Right cardiac atrium (tissue), 5 donors: ENCODE results near the gene HK1. TPM values are rescaled to one million over a fixed set of nuclear protein-coding genes. Genes with fewer than 3 reads are reported as not detected.
"Not testable (repeated sequence)": the region's sequence is repeated elsewhere in the genome, so short reads cannot be mapped to it uniquely, and the experiment has no call there.

Experiments used
- ATAC-seq, 2 donors: fragments of 200-7000 bp; cut with Tn5 transposase; one replicate each; pipeline versions ENCODE4 v1.8.0 to v1.9.1; 2020; ENCODE audit warnings: moderate library complexity in 2 of 2, mild to moderate bottlenecking in 1 of 2
- DNase-seq, 3 donors: peaks; one replicate each; pipeline ENCODE4 v3.0.0-alpha.2; 2020
- H3K27ac ChIP-seq: one replicate; pipeline ENCODE4 v1.5.1; 2013; ENCODE audit warnings: mild to moderate bottlenecking, low read length, control low read depth, moderate library complexity
- H3K27me3 ChIP-seq: one replicate; pipeline ENCODE4 v1.6.1; 2013; ENCODE audit not compliant: control insufficient read depth, insufficient read depth
- H3K4me1 ChIP-seq: one replicate; pipeline ENCODE4 v1.6.1; 2013; ENCODE audit warnings: low read length; ENCODE audit not compliant: control insufficient read depth, insufficient read depth
- H3K4me3 ChIP-seq: one replicate; pipeline ENCODE4 v1.5.1; 2013; ENCODE audit warnings: low read length, control low read depth
- H3K9me3 ChIP-seq: one replicate; pipeline ENCODE4 v1.6.1; 2013; ENCODE audit warnings: low read length; ENCODE audit not compliant: control insufficient read depth
- WGBS: extraction: QIAGEN DNeasy Blood & Tissue Kit; methylation state at CpG from one replicate; pipeline ENCODE4 v1.1.7; 2013; 5-methylcytosine and 5-hydroxymethylcytosine counted together
- intact Hi-C, 4 donors: fragments of 100-400 bp; cut with DNase I; formaldehyde crosslinking; loops; one replicate each; pipeline versions ENCODE4 v1.11.0 to v1.14.0; 2022 to 2023
- polyA plus RNA-seq: library from polyadenylated mRNA; stranded (reverse); fragments of 200-250 nt; gene quantifications from one replicate; pipeline ENCODE4 v1.2.3, GENCODE V29; 2013
- total RNA-seq, 4 donors: library from RNA; stranded (reverse); fragmentation: NEBNext Ultra II Directional; extraction: Animal tissue kit (Norgen Biotek cat#: 25700); gene quantifications; one replicate each; pipeline ENCODE4 v1.2.1, GENCODE V29; 2021
- donor health status: healthy with polysubstance abuse.
- donor health status: DM: no; HTN: yes; CAD: no.
- donor health status: DM: no; HTN: no; CAD: no.
- donor health status: DM: no; HTN: yes; CAD: no; lungs with severe emphysema.
- donor health status: DM: yes; HTN: yes; CAD: no.

Gene HK1
- total and polyA plus RNA-seq, 5 donors: 165 to 313 (median 278) TPM

DNA sequence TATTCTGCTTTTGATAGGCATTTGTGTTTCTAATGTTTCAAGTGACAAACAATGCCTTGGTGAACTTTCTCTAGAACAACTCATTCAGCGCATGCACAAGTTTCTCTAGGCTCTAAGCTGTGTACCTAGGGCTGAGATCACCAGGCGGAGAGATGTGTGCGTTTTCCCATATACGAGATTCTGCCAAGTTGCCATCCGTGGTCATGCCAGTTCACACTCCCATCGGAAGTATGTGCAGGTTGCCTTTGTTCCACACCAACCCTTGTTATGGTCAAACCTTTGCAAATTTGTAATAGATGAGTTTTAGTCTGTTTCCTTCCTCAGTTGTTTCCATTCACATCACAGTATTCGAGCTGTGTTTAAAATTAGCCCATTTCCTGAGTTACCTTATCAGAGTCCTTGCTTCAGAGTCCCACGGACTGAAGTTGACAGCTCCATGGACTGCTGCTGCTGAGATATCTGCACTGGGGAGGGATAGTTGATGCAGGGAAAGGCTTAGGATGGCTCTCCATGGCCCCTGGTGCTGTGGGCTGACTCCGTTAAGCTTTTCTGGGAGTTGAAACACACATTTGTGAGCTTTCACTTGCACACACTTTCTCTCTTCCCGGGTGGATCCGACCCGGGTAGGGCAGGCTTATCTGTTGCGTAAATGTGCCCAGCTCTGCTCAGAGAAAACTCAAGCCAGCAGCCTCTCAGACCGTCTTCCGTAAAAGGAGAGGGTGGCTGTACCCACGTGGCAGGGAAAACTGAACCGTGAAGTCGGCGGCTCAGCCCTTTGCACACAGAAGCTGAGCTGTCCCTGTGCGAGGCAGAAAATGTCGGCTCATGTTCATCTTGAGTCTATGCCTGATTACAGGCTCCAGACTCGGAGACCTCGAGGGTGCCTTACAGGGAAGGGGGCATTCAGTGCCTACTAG, 49.4 kb downstream of the HK1 start:
- intact Hi-C loops: loop anchor here in 2 of 4 donors (10.0 kb wide), 1 partner anchor 47 kb away; no protein-coding TSS in a partner anchor
- peaks cover 20% of the 10 kb centered on the region for H3K4me1 ChIP-seq
- ATAC-seq: peak; percentile 90 to 91
- H3K9me3 ChIP-seq: no peaks in the 10 kb centered on the region
- no peaks in the 10 kb centered on the region for H3K27me3 ChIP-seq
- 16% methylated on average over 23 of the region's 23 CpGs for WGBS
- peak overlapping the region; percentile 28 for H3K4me3 ChIP-seq
- DNase-seq: peak; percentile 79 to 88 (median 86)
- H3K27ac ChIP-seq: peak overlapping the region; percentile 97

- DNase-seq: no peak
- WGBS: 34% methylated on average over 8 of the region's 8 CpGs
- H3K4me3 ChIP-seq: peak overlapping the region; percentile 3
- H3K27ac ChIP-seq: peak overlapping the region; percentile 97
- ATAC-seq: peak; percentile 15 to 28
- intact Hi-C loops: loop anchor here in 2 of 4 donors (10.0 kb wide), 1 partner anchor 46 kb away; no protein-coding TSS in a partner anchor
- H3K9me3 ChIP-seq: no peaks in the 10 kb centered on the region
- no peaks in the 10 kb centered on the region for H3K27me3 ChIP-seq
- peaks cover 26% of the 10 kb centered on the region for H3K4me1 ChIP-seq
Measured at GRCh38 chr10:69328380-69328735, 50.1 kb downstream of the HK1 start.

DNA sequence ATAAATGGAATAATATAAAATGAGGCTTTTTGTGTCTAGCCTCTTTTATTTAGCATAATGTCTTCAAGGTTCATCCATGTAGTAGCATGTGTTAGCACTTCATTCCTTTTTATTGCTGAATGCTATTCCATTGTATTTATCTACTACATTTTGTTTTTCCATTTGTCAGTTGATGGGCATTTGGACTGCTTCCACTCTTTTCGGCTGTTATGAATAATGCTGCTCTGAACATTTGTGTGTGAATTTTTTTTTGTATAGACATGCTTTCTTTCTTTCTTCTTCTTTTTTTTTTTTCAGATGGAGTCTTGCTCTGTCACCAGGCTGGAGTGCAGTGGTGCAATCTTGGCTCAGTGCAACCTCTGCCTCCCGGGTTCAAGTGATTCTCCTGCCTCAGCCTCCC, 50.6 kb downstream of the HK1 start:
- H3K9me3 ChIP-seq, DNase-seq, H3K27me3 ChIP-seq, ATAC-seq, H3K4me3 ChIP-seq, H3K27ac ChIP-seq: not testable (repeated sequence)
- WGBS: 35% methylated on average over 2 of the region's 2 CpGs
- H3K4me1 ChIP-seq: peaks cover 27% of the 10 kb centered on the region
- intact Hi-C loops: loop anchor here in 2 of 4 donors (10.0 kb wide), 1 partner anchor 46 kb away; no protein-coding TSS in a partner anchor

DNA sequence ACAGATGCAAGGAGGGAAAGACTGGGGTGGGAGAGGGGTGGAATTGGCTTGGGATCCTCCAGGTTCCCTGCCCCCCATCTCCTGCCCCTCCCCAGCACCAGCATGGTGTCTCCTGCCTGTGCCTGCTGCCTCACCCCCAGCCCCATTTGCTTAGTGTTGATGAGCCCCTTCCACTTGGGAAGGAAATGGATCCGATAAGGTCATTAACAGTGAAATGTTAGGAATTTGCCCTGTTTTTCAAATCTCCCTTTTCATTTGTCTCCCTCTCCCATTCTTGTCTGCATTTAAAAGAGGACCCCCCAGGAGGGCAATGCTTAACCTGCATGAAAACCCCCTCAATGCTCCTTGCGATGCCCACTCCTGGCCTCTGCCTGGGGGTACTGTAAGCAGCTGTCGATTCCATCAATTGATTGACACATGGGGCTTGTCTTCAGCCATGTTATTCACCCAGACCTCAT, 51.5 kb downstream of the HK1 start:
- DNase-seq: no peak
- Histone ChIP-seq H3K4me3 (no peak overlapping the region), H3K27me3 (no peaks in the 10 kb centered on the region), H3K4me1 (peaks cover 34% of the 10 kb centered on the region), H3K27ac (peak overlapping the region; percentile 9), H3K9me3 (no peaks in the 10 kb centered on the region)
- intact Hi-C loops: loop anchor here in 3 of 4 donors (5.0 to 10.0 kb wide), 2 partner anchors 45 to 48 kb away; no protein-coding TSS in a partner anchor
- no peak for ATAC-seq
- 79% methylated on average over 3 of the region's 3 CpGs for WGBS

DNA sequence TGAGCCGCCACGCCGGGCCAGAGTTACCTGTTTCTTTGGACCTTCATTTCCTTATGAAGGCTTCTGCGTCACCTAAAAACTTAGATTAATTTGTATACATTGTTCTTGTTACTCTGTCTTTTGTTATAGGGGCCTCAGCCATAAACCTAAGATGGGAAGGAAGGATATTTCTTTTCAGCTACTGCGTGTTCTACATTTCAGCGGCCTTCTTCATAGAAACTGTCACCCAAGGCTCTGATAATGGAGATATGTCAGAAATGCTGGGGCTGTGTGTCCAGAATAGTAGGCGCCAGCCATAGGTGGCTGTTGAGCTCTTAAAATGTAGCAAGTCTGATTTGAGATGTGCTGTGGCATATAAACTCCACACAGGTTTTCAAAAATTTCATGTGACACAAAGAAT, 52.9 kb downstream of the HK1 start:
- intact Hi-C loops: loop anchor here in 1 of 4 donors (5.0 kb wide), 1 partner anchor 46 kb away; no protein-coding TSS in a partner anchor
- 84% methylated on average over 7 of the region's 7 CpGs for WGBS
- no peak overlapping the region for H3K27ac ChIP-seq
- no peaks in the 10 kb centered on the region for H3K27me3 ChIP-seq
- ATAC-seq: no peak
- H3K4me1 ChIP-seq: peaks cover 44% of the 10 kb centered on the region
- no peaks in the 10 kb centered on the region for H3K9me3 ChIP-seq
- no peak overlapping the region for H3K4me3 ChIP-seq
- DNase-seq: no peak

GRCh38 chr10:69332278-69333010, 54.1 kb downstream of the HK1 start:
- intact Hi-C loops: loop anchor here in 1 of 4 donors (5.0 kb wide), 1 partner anchor 45 kb away; no protein-coding TSS in a partner anchor
- DNase-seq: no peak
- 86% methylated on average over 9 of the region's 9 CpGs for WGBS
- no peak for ATAC-seq
- peaks cover 46% of the 10 kb centered on the region for H3K4me1 ChIP-seq
- H3K9me3 ChIP-seq: no peaks in the 10 kb centered on the region
- peak overlapping the region; percentile 97 for H3K27ac ChIP-seq
- H3K27me3 ChIP-seq: no peaks in the 10 kb centered on the region
- H3K4me3 ChIP-seq: no peak overlapping the region

DNA sequence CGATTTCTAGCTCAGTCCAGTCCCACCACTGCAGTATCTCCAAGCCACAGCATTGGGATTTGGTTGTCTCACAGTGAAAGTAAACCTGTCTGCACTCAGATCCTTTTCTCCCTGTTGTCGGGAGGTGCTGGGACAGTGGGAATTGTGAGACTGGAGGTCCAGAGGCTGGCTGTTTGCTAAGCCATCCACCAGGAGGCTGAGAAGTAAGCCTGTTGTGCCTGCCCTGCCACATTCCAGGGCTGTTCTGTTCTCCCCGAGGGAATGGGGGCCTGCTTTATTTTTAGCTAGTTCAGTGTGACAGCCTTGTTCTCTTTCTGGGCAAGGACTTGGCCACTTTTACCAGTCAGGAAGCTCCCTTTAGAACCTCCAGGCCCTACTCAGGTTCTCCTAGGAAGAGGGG, 54.9 kb downstream of the HK1 start:
- 39% methylated on average over 3 of the region's 3 CpGs for WGBS
- Histone ChIP-seq H3K27ac (peak overlapping the region; percentile 97), H3K4me1 (peaks cover 48% of the 10 kb centered on the region), H3K4me3 (no peak overlapping the region), H3K9me3 (no peaks in the 10 kb centered on the region), H3K27me3 (no peaks in the 10 kb centered on the region)
- peak; percentile 34 to 58 for ATAC-seq
- intact Hi-C loops: loop anchor here in 1 of 4 donors (5.0 kb wide), 1 partner anchor 44 kb away; no protein-coding TSS in a partner anchor
- peak in 1 of 3 donors; percentile 67 for DNase-seq

- DNase-seq, H3K27me3 ChIP-seq, H3K4me3 ChIP-seq, ATAC-seq, H3K9me3 ChIP-seq: not testable (repeated sequence)
- H3K4me1 ChIP-seq: peaks cover 53% of the 10 kb centered on the region
- peak overlapping the region; percentile 97 for H3K27ac ChIP-seq
- WGBS: 84% methylated on average over 9 of the region's 9 CpGs
- intact Hi-C loops: loop anchor here in 1 of 4 donors (5.0 kb wide), 1 partner anchor 43 kb away; no protein-coding TSS in a partner anchor
Measured at GRCh38 chr10:69333865-69334301, 55.6 kb downstream of the HK1 start.

- ATAC-seq: peak; percentile 8 to 49
- H3K9me3 ChIP-seq: no peaks in the 10 kb centered on the region
- H3K4me1 ChIP-seq: peaks cover 58% of the 10 kb centered on the region
- no peak overlapping the region for H3K4me3 ChIP-seq
- WGBS: 54% methylated on average over 19 of the region's 19 CpGs
- peak overlapping the region; percentile 57 for H3K27ac ChIP-seq
- peak in 1 of 3 donors; percentile 63 for DNase-seq
- intact Hi-C loops: loop anchor here in 1 of 4 donors (5.0 kb wide), 1 partner anchor 43 kb away; no protein-coding TSS in a partner anchor
- no peaks in the 10 kb centered on the region for H3K27me3 ChIP-seq
Measured at GRCh38 chr10:69334302-69335062, 56.2 kb downstream of the HK1 start.

- peak; percentile 76 to 90 (median 89) for DNase-seq
- H3K4me1 ChIP-seq: peaks cover 57% of the 10 kb centered on the region
Measured at GRCh38 chr10:69335063-69335587, 56.8 kb downstream of the HK1 start.

More at GRCh38 chr10:69335063-69335587, 56.8 kb downstream of the HK1 start:
- H3K27me3 ChIP-seq: no peaks in the 10 kb centered on the region
- peak overlapping the region; percentile 57 for H3K27ac ChIP-seq
- no peak overlapping the region for H3K4me3 ChIP-seq
- intact Hi-C loops: no loop called here
- no peaks in the 10 kb centered on the region for H3K9me3 ChIP-seq
- 4% methylated on average over 13 of the region's 13 CpGs for WGBS
- peak; percentile 73 to 84 for ATAC-seq
